Bronchial epithelial cell (primary cell): ENCODE data around the gene TPX2. TPM values are rescaled to one million over a fixed set of nuclear protein-coding genes. Genes with fewer than 3 reads are reported as not detected.

Experiments used
- DNase-seq: peaks from one replicate; pipeline ENCODE4 v3.0.0-alpha.2; 2010; ENCODE audit warnings: low read depth
- FAIRE-seq: peaks from 2 replicates; lab custom pipeline; 2011; peaks lifted over from hg19 to GRCh38; lab: Jason Lieb, UNC
- H3K27me3 ChIP-seq: 2 replicates; pipeline ENCODE4 v1.5.1; 2011; ENCODE audit warnings: low read length; ENCODE audit not compliant: control insufficient read depth, insufficient read depth
- H3K36me3 ChIP-seq: 2 replicates; pipeline ENCODE4 v1.5.1; 2011; ENCODE audit warnings: low read length; ENCODE audit not compliant: control insufficient read depth, insufficient read depth
- H3K4me3 ChIP-seq: 2 replicates; pipeline ENCODE4 v1.5.1; 2011; ENCODE audit warnings: mild to moderate bottlenecking, low read depth, low read length, control low read depth
- CTCF ChIP-seq: IDR thresholded peaks from 2 replicates; pipeline ENCODE4 v1.5.1; 2011; ENCODE audit warnings: mild to moderate bottlenecking, moderate library complexity, low read length, control low read depth, inconsistent platforms; ENCODE audit not compliant: insufficient read depth, severe bottlenecking
- total RNA-seq: library from RNA; depleted of rRNA; stranded (reverse); fragments of >200 nt; gene quantifications from 2 replicates; pipeline ENCODE4 v1.2.1, GENCODE V29; 2014

TPX2 gene
- total RNA-seq, 1 donor from 2014 or later, result 1.3 TPM

- Histone ChIP-seq H3K36me3 (no peaks in the 10 kb centered on the region), H3K4me3 (no peak overlapping the region), H3K27me3 (no peaks in the 10 kb centered on the region)
- DNase-seq, result no peak
- no peak for FAIRE-seq
- TF ChIP-seq CTCF, result no peak
Measured at GRCh38 chr20:31751126-31751525, 12.0 kb downstream of the TPX2 start.

GRCh38 chr20:31757254-31757653 is 18.2 kb downstream of the TPX2 start:
- Histone ChIP-seq H3K4me3 (no peak overlapping the region), H3K36me3 (peaks cover 1% of the 10 kb centered on the region), H3K27me3 (no peaks in the 10 kb centered on the region)
- DNase-seq (no peak), FAIRE-seq (no peak)
- TF ChIP-seq CTCF, result no peak

- FAIRE-seq (no peak), DNase-seq (no peak)
- Histone ChIP-seq H3K36me3 (peaks cover 1% of the 10 kb centered on the region), H3K27me3 (no peaks in the 10 kb centered on the region), H3K4me3 (no peak overlapping the region)
- TF ChIP-seq CTCF, result no peak
Measured at GRCh38 chr20:31758521-31758920, 19.4 kb downstream of the TPX2 start.

GRCh38 chr20:31758991-31759390 is 19.9 kb downstream of the TPX2 start:
- H3K4me3 ChIP-seq, result no peak overlapping the region
- no peaks in the 10 kb centered on the region for H3K27me3 ChIP-seq
- peaks cover 1% of the 10 kb centered on the region for H3K36me3 ChIP-seq
- FAIRE-seq, result no peak
- TF ChIP-seq CTCF, result no peak
- DNase-seq, result no peak

- no peak for DNase-seq
- no peak for FAIRE-seq
- no peak for TF ChIP-seq CTCF
- Histone ChIP-seq H3K36me3 (peaks cover 1% of the 10 kb centered on the region), H3K4me3 (no peak overlapping the region), H3K27me3 (no peaks in the 10 kb centered on the region)
Measured at GRCh38 chr20:31759836-31760518, 20.9 kb downstream of the TPX2 start.
